ENCODE data around the gene THADA.

Gene THADA

GRCh38 chr2:43333656-43334144 is 262.1 kb downstream of the THADA start:
- H3K4me3 ChIP-seq (ENCODE audit: low read depth, low read length), result no peak overlapping the region
- no peak for TF ChIP-seq CTCF (IDR thresholded peaks at IDR 0.05; ENCODE audit: low read depth, low read length)

- no peak for TF ChIP-seq CTCF (IDR thresholded peaks at IDR 0.05; ENCODE audit: low read depth, low read length)
- no peak overlapping the region for H3K4me3 ChIP-seq (ENCODE audit: low read depth, low read length)
Measured at GRCh38 chr2:43333101-43333655, 262.7 kb downstream of the THADA start.

- H3K4me3 ChIP-seq (ENCODE audit: low read depth, low read length), result no peak overlapping the region
- TF ChIP-seq CTCF (IDR thresholded peaks at IDR 0.05; ENCODE audit: low read depth, low read length), result no peak
Measured at GRCh38 chr2:43332653-43333052, 263.2 kb downstream of the THADA start.

- no peak for TF ChIP-seq CTCF (IDR thresholded peaks at IDR 0.05; ENCODE audit: low read depth, low read length)
- H3K4me3 ChIP-seq (ENCODE audit: low read depth, low read length), result no peak overlapping the region
Measured at GRCh38 chr2:43331422-43331821, 264.4 kb downstream of the THADA start.

GRCh38 chr2:43329637-43330036 is 266.2 kb downstream of the THADA start:
- TF ChIP-seq CTCF (IDR thresholded peaks at IDR 0.05; ENCODE audit: low read depth, low read length), result no peak
- no peak overlapping the region for H3K4me3 ChIP-seq (ENCODE audit: low read depth, low read length)

GRCh38 chr2:43328832-43329231 is 267.0 kb downstream of the THADA start:
- TF ChIP-seq CTCF (IDR thresholded peaks at IDR 0.05; ENCODE audit: low read depth, low read length), result no peak
- H3K4me3 ChIP-seq (ENCODE audit: low read depth, low read length), result no peak overlapping the region

- no peak overlapping the region for H3K4me3 ChIP-seq (ENCODE audit: low read depth, low read length)
- TF ChIP-seq CTCF (IDR thresholded peaks at IDR 0.05; ENCODE audit: low read depth, low read length), result no peak
Measured at GRCh38 chr2:43328133-43328532, 267.7 kb downstream of the THADA start.
